Heart left ventricle (tissue), 16 donors: ENCODE data around the gene UST. TPM values are rescaled to one million over a fixed set of nuclear protein-coding genes. Genes with fewer than 3 reads are reported as not detected.

Experiments
- ATAC-seq, 4 donors: fragments of 200-7000 bp; cut with Tn5 transposase; one replicate each; pipeline ENCODE4 v1.9.1; 2020 to 2022; ENCODE audit warnings: moderate library complexity in 4 of 4, mild to moderate bottlenecking in 3 of 4, moderate number of reproducible peaks in 1 of 4
- DNase-seq, 5 donors: peaks; one replicate each; pipeline ENCODE4 v3.0.0-alpha.2; 2020
- H3K27ac ChIP-seq, 12 donors: fragments of 200-600 bp; sonication (generic) in 4 of 12; one replicate each; pipeline versions ENCODE4 v1.5.0 to v1.8.0; 2016 to 2022; ENCODE audit warnings: mild to moderate bottlenecking in 2 of 12
- H3K27me3 ChIP-seq, 9 donors: fragments of 200-600 bp; sonication (generic) in 2 of 9; one replicate each; pipeline versions ENCODE4 v1.5.1 to v1.8.0; 2016 to 2022; ENCODE audit warnings: mild to moderate bottlenecking in 3 of 9
- H3K36me3 ChIP-seq, 9 donors: fragments of 200-600 bp; sonication (generic) in 2 of 9; one replicate each; pipeline versions ENCODE4 v1.5.0 to v1.8.0; 2018 to 2022; ENCODE audit warnings: mild to moderate bottlenecking in 2 of 9
- H3K4me1 ChIP-seq, 12 donors: fragments of 200-600 bp; sonication (generic) in 4 of 12; one replicate each; pipeline versions ENCODE4 v1.5.0 to v1.8.0; 2016 to 2022; ENCODE audit warnings: mild to moderate bottlenecking in 3 of 12
- H3K4me3 ChIP-seq, 12 donors: fragments of 200-600 bp; sonication (generic) in 4 of 12; one replicate each; pipeline versions ENCODE4 v1.5.0 to v1.8.0; 2017 to 2022; ENCODE audit warnings: mild to moderate bottlenecking in 9 of 12, moderate library complexity in 4 of 12
- H3K9me3 ChIP-seq, 12 donors: fragments of 200-600 bp; sonication (generic) in 4 of 12; one replicate each; pipeline versions ENCODE4 v1.5.0 to v1.8.0; 2016 to 2022; ENCODE audit warnings: mild to moderate bottlenecking in 1 of 12
- POLR2A ChIP-seq, 2 donors: fragments of 450-650 bp; IDR thresholded peaks; one replicate each; pipeline ENCODE4 v1.6.1; 2017; ENCODE audit warnings: antibody characterized with exemption in 2 of 2, mild to moderate bottlenecking in 2 of 2, moderate library complexity in 2 of 2
- WGBS, 4 donors: extraction: QIAGEN DNeasy Blood & Tissue Kit in 2 of 4; methylation state at CpG; one replicate each; pipeline versions ENCODE4 v1.1.5 to v1.1.7; 2013 to 2018; 5-methylcytosine and 5-hydroxymethylcytosine counted together
- intact Hi-C, 10 donors: fragments of 100-400 bp; cut with DNase I; formaldehyde crosslinking; loops; one replicate each; pipeline versions ENCODE4 v1.11.1 to v1.14.2; 2022
- polyA plus RNA-seq, 2 donors: library from polyadenylated mRNA; stranded (reverse); fragments of 200-250 nt; gene quantifications; one replicate each; pipeline ENCODE4 v1.2.3, GENCODE V29; 2013
- total RNA-seq, 9 donors: library from RNA; depleted of rRNA in 2 of 9; stranded (reverse); fragments of >200 nt in 2 of 9; fragmentation: NEBNext Ultra II Directional in 3 of 9; extraction: Animal tissue kit (Norgen Biotek cat#: 25700) in 3 of 9; gene quantifications; one replicate each; pipeline versions ENCODE4 v1.1.0 to v1.2.4, GENCODE V29; 2016 to 2023
- TF ChIP-seq, protein P1 (sequence below), 12 donors: fragments of 200-600 bp; sonication (generic) in 4 of 12; IDR thresholded peaks; one replicate each; pipeline versions ENCODE4 v1.5.0 to v1.8.0; 2018 to 2022; ENCODE audit warnings: antibody characterized with exemption in 12 of 12, mild to moderate bottlenecking in 5 of 12
- donor health status: ischemic (EF 13 %, LVEDD 7.1; RV severe dilation, severe dysfunction).
- donor health status: healthy with polysubstance abuse.
- donor health status: DM: no; HTN: yes; CAD: no.
- donor health status: DM: no; HTN: no; CAD: no.
- donor health status: ischemic (EF 25% LVEDD 6.9; RV normal size, moderate dysfunction).
- donor health status: ischemic (EF 25% LVEDD 5.7; RV mildly dilated, moderate dysfunction).
- donor health status: healthy.
- donor health status: DM: yes; HTN: yes; CAD: no.
- donor health status: ischemic (EF 35%, LVEDD 5.7; RV mildly dilated, moderate dysfunction).
- donor health status: nonischemic (EF 11% LVEDD 7.7; RV severe dilation, severe dysfunction).
- donor health status: DM: yes; HTN: yes; CAD: no.
- donor health status: PGD.
- donor health status: ischemic (EF 29% LVEDD 5.4; RV normal size, mild dysfunction).
- donor health status: nonischemic (EF 23%, LVEDD 6.1; RV moderate dilation, normal function).

UST gene
- total and polyA plus RNA-seq, 11 donors: 1.1 to 5.8 (median 2.7) TPM

DNA sequence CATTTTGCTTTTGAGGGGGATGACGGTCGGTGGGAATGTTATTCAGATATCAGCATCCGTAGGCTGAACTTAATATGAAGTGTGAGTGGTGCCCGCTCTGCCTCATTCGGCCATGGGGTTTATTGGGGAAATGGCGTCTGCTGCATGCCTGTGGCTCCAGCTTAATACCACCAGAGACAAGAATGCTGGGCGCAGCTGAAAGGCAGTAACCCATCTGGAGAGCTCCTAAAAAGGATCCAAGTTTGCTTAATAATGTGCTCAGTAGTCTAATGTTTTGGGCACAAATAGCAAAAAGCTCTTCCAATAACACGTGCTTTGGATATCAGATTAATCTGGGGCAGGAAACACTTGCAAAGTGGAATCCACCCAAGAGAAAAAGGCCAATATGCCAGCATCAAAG lies 297.7 kb downstream of the UST start:
- WGBS, 4 donors: 82 to 93% (median 87%) methylated on average over 8 of the region's 8 CpGs
- Histone ChIP-seq H3K4me3 (no peak overlapping the region), H3K27me3 (no peaks in the 10 kb centered on the region), H3K4me1 (peaks cover 0 to 19% (median 2%) of the 10 kb centered on the region in 12 donors), H3K27ac (no peak overlapping the region), H3K36me3 (no peaks in the 10 kb centered on the region), H3K9me3 (no peaks in the 10 kb centered on the region)
- TF ChIP-seq, protein P1, sequence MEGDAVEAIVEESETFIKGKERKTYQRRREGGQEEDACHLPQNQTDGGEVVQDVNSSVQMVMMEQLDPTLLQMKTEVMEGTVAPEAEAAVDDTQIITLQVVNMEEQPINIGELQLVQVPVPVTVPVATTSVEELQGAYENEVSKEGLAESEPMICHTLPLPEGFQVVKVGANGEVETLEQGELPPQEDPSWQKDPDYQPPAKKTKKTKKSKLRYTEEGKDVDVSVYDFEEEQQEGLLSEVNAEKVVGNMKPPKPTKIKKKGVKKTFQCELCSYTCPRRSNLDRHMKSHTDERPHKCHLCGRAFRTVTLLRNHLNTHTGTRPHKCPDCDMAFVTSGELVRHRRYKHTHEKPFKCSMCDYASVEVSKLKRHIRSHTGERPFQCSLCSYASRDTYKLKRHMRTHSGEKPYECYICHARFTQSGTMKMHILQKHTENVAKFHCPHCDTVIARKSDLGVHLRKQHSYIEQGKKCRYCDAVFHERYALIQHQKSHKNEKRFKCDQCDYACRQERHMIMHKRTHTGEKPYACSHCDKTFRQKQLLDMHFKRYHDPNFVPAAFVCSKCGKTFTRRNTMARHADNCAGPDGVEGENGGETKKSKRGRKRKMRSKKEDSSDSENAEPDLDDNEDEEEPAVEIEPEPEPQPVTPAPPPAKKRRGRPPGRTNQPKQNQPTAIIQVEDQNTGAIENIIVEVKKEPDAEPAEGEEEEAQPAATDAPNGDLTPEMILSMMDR (IDR thresholded peaks at IDR 0.05): no peak
- TF ChIP-seq POLR2A (IDR thresholded peaks at IDR 0.05): no peak
- intact Hi-C loops: no loop called here
- DNase-seq: no peak
- ATAC-seq: no peak

DNA sequence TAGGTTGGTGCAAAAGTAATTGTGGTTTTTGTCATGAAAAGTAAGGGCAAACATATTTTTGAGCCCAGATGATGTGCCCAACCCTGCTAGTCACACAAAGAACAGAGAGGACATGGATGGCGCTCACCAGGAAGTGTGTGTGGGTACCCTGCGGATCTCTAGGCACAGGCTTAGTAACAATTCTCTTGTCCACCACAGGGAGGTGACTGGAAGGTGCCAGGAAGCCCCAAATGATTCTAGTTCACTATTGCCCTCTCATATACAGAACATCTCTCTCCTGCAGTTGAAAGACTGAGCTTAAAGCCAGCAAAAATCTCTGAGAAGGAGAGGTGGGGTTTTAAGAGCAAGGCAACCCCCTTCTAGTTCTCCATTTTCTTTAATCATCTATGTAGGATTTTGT lies 298.6 kb downstream of the UST start:
- ATAC-seq (no peak), DNase-seq (no peak)
- no peak for TF ChIP-seq POLR2A (IDR thresholded peaks at IDR 0.05)
- TF ChIP-seq, protein P1 (IDR thresholded peaks at IDR 0.05): no peak
- no peaks in the 10 kb centered on the region for H3K27me3 ChIP-seq
- H3K4me1 ChIP-seq: peaks cover 0 to 19% (median 2%) of the 10 kb centered on the region in 12 donors
- H3K9me3 ChIP-seq: no peaks in the 10 kb centered on the region
- H3K36me3 ChIP-seq: no peaks in the 10 kb centered on the region
- H3K27ac ChIP-seq: no peak overlapping the region
- H3K4me3 ChIP-seq: no peak overlapping the region
- WGBS, 4 donors: 76 to 95% (median 90%) methylated on average over 2 of the region's 2 CpGs
- intact Hi-C loops: loop anchor here in 1 of 10 donors (5.0 kb wide), 1 partner anchor 377 kb away; no protein-coding TSS in a partner anchor

DNA sequence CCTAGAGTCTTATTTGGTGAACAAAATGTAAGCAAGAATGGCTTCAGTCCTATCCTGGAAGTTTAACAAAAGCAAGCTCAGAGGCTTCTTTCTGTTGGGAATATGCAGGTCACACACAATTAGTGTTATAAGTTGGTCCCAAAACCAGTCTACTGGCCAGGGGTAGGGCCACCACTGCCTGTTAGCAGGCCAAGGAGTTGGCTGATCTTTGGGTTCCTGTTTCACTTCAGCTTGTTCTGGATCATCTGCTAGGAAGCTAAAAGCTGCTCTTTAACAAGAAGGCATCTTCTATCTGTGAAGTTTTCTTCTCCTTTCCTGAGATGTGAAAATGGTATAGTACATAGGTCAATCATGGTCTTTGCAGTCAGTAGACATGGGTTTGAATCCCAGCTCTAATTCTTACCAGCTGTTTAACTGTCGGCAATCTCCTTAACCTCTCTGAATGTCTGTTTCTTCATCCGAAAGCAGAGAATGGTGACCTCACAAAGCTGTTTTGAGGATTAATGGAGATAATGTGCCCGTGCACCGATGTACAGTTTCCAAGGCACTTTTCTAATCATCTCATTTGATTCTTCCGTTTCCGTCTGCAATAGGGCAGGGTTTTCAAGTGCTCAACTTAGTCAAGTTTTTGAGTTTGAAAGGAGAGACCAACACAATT lies 299.5 kb downstream of the UST start:
- no peak overlapping the region for H3K4me3 ChIP-seq
- H3K9me3 ChIP-seq: no peaks in the 10 kb centered on the region
- WGBS, 4 donors: 90 to 97% (median 94%) methylated on average over 6 of the region's 6 CpGs
- intact Hi-C loops: loop anchor here in 1 of 10 donors (5.0 kb wide), 1 partner anchor 376 kb away; no protein-coding TSS in a partner anchor
- no peaks in the 10 kb centered on the region for H3K36me3 ChIP-seq
- ATAC-seq: no peak
- H3K27me3 ChIP-seq: no peaks in the 10 kb centered on the region
- no peak for DNase-seq
- H3K4me1 ChIP-seq: peaks cover 0 to 19% (median 2%) of the 10 kb centered on the region in 12 donors
- TF ChIP-seq POLR2A (IDR thresholded peaks at IDR 0.05): no peak
- TF ChIP-seq, protein P1 (IDR thresholded peaks at IDR 0.05): no peak
- H3K27ac ChIP-seq: no peak overlapping the region

DNA sequence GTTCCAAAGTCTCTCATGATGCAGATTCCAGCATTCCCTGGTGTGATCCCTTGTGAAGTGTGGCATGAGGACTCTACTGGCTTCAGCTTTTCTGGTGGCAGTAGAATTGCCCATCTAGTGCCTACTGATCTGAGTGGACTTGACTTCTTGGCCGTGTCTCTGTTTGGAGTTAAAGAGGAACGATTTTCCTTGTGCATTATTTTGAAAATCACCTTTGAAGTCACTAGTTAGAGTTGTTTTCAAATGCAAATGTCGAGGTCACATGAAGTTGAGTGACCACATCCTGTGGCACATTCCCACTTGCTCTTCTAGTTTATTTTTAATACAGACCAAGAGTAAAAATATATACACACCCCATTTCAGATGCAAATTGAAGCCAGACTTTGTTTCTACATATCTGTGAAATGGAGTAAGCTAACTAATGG lies 300.0 kb downstream of the UST start:
- Histone ChIP-seq H3K4me1 (peaks cover 0 to 19% (median 2%) of the 10 kb centered on the region in 12 donors), H3K27ac (peak overlapping the region in 1 of 12 donors; percentile 6), H3K27me3 (no peaks in the 10 kb centered on the region), H3K9me3 (no peaks in the 10 kb centered on the region), H3K36me3 (no peaks in the 10 kb centered on the region), H3K4me3 (no peak overlapping the region)
- WGBS, 4 donors: 46 to 66% (median 57%) methylated on average over 3 of the region's 3 CpGs
- no peak for ATAC-seq
- no peak for DNase-seq
- TF ChIP-seq POLR2A (IDR thresholded peaks at IDR 0.05): no peak
- TF ChIP-seq, protein P1 (IDR thresholded peaks at IDR 0.05): no peak
- intact Hi-C loops: loop anchor here in 1 of 10 donors (5.0 kb wide), 1 partner anchor 375 kb away; no protein-coding TSS in a partner anchor
